ENCODE measurements around the gene SPINK14.

Gene SPINK14
- total RNA-seq = 0 to 0.11 (median 0) reads per million in 17 experiments

- DNase-seq = no peak
Observed at GRCh38 chr5:148168246-148168645, at the start of gene SPINK14. Gene SPINK14 (plus strand): TSS chr5:148168546. CDS start chr5:148169733, 1,187 bp downstream.

GRCh38 chr5:148120317-148120716 lies 48.0 kb upstream of the SPINK14 start:
- DNase-seq = no peak

GRCh38 chr5:148125641-148126040 lies 42.7 kb upstream of the SPINK14 start:
- DNase-seq = peak in 3 of 4 experiments; percentile 6 to 11 (median 7)

GRCh38 chr5:148135091-148136048 lies 33.0 kb upstream of the SPINK14 start:
- DNase-seq = no peak

- no peak for DNase-seq
Observed at GRCh38 chr5:148140846-148141245, 27.5 kb upstream of the SPINK14 start.

GRCh38 chr5:148141645-148142044 lies 26.7 kb upstream of the SPINK14 start:
- DNase-seq = no peak

GRCh38 chr5:148145916-148146315 lies 22.4 kb upstream of the SPINK14 start:
- DNase-seq = no peak

GRCh38 chr5:148146487-148146886 lies 21.9 kb upstream of the SPINK14 start:
- no peak for DNase-seq

- DNase-seq = no peak
Observed at GRCh38 chr5:148147415-148147814, 20.9 kb upstream of the SPINK14 start.

- no peak for DNase-seq
Observed at GRCh38 chr5:148151872-148152271, 16.5 kb upstream of the SPINK14 start.

GRCh38 chr5:148152781-148153180 lies 15.6 kb upstream of the SPINK14 start:
- no peak for DNase-seq

GRCh38 chr5:148156609-148157008 lies 11.7 kb upstream of the SPINK14 start:
- no peak for DNase-seq

- no peak for DNase-seq
Observed at GRCh38 chr5:148162038-148162437, 6.3 kb upstream of the SPINK14 start.

- no peak for DNase-seq
Observed at GRCh38 chr5:148163345-148163744, 5.0 kb upstream of the SPINK14 start.

GRCh38 chr5:148166550-148167283 lies 1.6 kb upstream of the SPINK14 start:
- DNase-seq = no peak

- DNase-seq = no peak
Observed at GRCh38 chr5:148172377-148172776, 4.0 kb downstream of the SPINK14 start.

- no peak for DNase-seq
Observed at GRCh38 chr5:148176480-148176879, 8.1 kb downstream of the SPINK14 start.

GRCh38 chr5:148177207-148177606 lies 8.9 kb downstream of the SPINK14 start:
- DNase-seq = peak in 2 of 4 experiments; percentile 28 to 34

- DNase-seq = peak; percentile 69 to 89 (median 83)
Observed at GRCh38 chr5:148179234-148179824, 11.0 kb downstream of the SPINK14 start.

- peak; percentile 73 to 97 (median 88) for DNase-seq
Observed at GRCh38 chr5:148186248-148187003, 18.1 kb downstream of the SPINK14 start.

- no peak for DNase-seq
Observed at GRCh38 chr5:148191010-148191409, 22.7 kb downstream of the SPINK14 start.

GRCh38 chr5:148193202-148193601 lies 24.9 kb downstream of the SPINK14 start:
- no peak for DNase-seq
